GM13976 (cell line): ENCODE measurements around the gene STYXL2.

Experiments
- DNase-seq: peaks from one replicate; pipeline ENCODE4 v3.0.0; 2012; ENCODE audit warnings: low spot score
- CTCF ChIP-seq: IDR thresholded peaks from 2 replicates; pipeline ENCODE4 v1.5.1; 2012; ENCODE audit warnings: borderline replicate concordance, mild to moderate bottlenecking; ENCODE audit not compliant: insufficient read depth; ENCODE audit errors: extremely low read depth, missing control alignments, control extremely low read depth
- in situ Hi-C: fragments of 300-500 bp; cut with MboI; formaldehyde crosslinking; loops from one replicate; pipeline ENCODE4 v1.12.0; 2022; ENCODE audit warnings: low sequenced_read_pairs, mixed read lengths, inconsistent platforms; ENCODE audit not compliant: unreplicated experiment

The STYXL2 gene

DNA sequence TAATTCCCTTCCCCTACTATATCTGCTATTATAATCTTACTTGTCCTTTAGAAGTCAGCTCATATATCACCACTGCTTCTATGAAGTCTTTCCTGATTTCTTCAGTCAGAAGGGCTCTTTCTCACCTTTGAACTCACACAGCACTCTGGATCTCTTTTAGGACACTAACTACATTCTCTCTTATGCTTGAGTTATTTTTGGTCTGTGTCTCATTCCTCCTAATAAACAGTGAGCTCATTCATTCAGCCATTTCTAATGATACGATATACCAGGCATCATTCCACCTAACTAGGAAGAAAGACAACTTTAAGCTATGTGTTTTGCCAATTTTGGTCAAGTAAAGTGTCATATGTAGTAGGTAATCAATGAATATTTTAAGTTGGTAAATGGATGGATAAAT, 1.2 kb upstream of the STYXL2 start:
- DNase-seq, result no peak
- TF ChIP-seq CTCF, result no peak
- in situ Hi-C loops, result no loop called here

DNA sequence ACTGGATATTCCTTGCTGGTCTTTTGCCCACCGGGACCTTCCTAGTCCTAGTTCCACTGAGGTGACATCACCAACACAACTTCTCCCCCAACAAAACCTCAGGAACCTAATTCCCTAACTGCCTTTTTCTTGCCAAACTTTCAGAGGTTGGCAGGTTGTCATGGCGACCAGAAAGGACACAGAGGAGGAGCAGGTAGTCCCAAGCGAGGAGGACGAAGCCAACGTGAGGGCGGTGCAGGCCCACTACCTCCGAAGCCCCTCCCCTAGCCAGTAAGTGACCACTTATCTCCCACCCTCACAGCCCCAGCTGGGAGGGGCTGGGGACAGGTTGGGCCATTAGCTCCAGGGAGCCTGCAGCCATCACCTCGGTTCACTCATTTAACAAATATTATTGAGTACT, 815 bp downstream of the STYXL2 start:
- DNase-seq, result no peak
- TF ChIP-seq CTCF, result no peak
- in situ Hi-C loops, result no loop called here

DNA sequence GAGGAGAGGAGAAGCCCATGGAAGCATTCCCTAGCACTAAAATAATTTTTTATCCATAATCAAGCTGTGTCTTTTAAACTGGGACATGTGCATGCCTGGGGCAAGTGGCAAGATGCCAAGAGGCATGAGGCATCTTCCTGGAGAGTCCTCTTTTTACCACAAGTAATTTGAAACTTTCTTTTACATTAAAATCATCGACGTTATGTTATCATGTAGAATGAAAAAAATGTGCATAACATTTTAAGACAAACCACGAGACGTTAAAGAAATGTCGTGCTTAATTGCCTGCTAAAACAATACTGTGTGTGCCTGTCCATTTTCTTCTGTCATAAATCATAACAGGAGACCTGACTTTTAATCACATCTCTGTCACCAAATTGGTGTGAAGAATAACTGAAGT, 1.5 kb downstream of the STYXL2 start:
- no peak for DNase-seq
- in situ Hi-C loops, result no loop called here
- TF ChIP-seq CTCF, result no peak

DNA sequence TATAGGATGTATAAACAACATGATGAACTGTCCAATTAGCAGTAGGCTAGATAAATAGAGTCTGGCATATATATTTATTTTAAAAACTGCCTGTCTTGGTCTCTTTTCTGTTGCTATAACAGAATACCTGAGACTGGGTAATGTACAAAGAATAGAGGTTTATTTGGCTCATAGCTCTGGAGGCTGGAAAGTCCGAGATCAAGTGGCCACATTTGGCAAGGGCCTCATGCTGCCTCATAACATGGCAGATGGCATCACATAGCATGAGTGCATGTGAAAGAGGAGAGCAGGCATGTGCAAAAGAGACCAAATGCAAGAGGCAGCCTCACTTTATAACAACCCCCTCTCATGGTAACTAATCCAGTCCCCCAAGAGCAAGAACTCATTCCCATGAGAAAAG, 6.0 kb downstream of the STYXL2 start:
- no peak for DNase-seq
- TF ChIP-seq CTCF, result no peak
- in situ Hi-C loops, result no loop called here

- in situ Hi-C loops, result no loop called here
- no peak for DNase-seq
- TF ChIP-seq CTCF, result no peak
Observed at GRCh38 chr1:167100730-167101129, 6.9 kb downstream of the STYXL2 start.

DNA sequence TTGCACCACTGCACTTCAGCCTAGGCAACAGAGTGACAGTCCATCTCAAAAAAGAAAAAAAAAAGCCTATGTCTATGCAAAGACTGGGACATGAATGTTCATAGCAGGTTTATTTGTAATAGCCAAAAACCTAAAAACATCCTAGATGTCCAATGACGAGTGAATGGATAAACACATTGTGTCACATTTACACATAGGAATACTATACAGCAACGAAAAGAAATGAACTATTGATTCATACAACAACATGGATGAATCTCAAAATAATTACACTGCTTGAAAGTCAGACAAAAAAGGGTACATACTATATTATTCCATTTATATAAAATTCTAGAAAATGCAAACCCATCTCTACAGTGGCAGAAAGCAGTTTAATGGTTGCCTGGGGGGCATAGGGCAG, 7.9 kb downstream of the STYXL2 start:
- in situ Hi-C loops, result no loop called here
- no peak for DNase-seq
- no peak for TF ChIP-seq CTCF
